Ovary (tissue), 9 donors: ENCODE measurements around the gene MAD1L1. TPM values are rescaled to one million over a fixed set of nuclear protein-coding genes. Genes with fewer than 3 reads are reported as not detected.

Experiments
- DNase-seq, 5 donors: peaks; one replicate each; pipeline ENCODE4 v3.0.0-alpha.2; 2019 to 2020
- H3K27ac ChIP-seq, 2 donors: fragments of 200-600 bp; one replicate each; pipeline versions ENCODE4 v1.5.1 to v1.8.0; 2019 to 2022
- H3K27me3 ChIP-seq: fragments of 200-600 bp; one replicate; pipeline ENCODE4 v1.8.0; 2022
- H3K36me3 ChIP-seq: fragments of 200-600 bp; sonication (generic); one replicate; pipeline ENCODE4 v1.5.1; 2019
- H3K4me1 ChIP-seq: one replicate; pipeline ENCODE4 v1.8.1; 2013; ENCODE audit warnings: mild to moderate bottlenecking, moderate library complexity; ENCODE audit not compliant: insufficient read depth
- H3K4me3 ChIP-seq: fragments of 200-600 bp; sonication (generic); one replicate; pipeline ENCODE4 v1.5.1; 2017
- H3K9me3 ChIP-seq, 2 donors: fragments of 200-600 bp in 1 of 2; sonication (generic) in 1 of 2; one replicate each; pipeline versions ENCODE4 v1.5.1 to v1.8.1; 2013 to 2019; ENCODE audit warnings: mild to moderate bottlenecking in 1 of 2, moderate library complexity in 1 of 2
- EP300 ChIP-seq: sonication (generic); formaldehyde crosslinking; IDR thresholded peaks from one replicate; pipeline ENCODE4 v1.6.1; 2017; ENCODE audit warnings: antibody characterized with exemption
- POLR2A ChIP-seq: fragments of 450-650 bp; IDR thresholded peaks from one replicate; pipeline ENCODE4 v1.6.1; 2017; ENCODE audit warnings: antibody characterized with exemption, mild to moderate bottlenecking, moderate library complexity
- WGBS, 3 donors: extraction: QIAGEN DNeasy Blood & Tissue Kit in 1 of 3; methylation state at CpG; one replicate each; pipeline versions ENCODE4 v1.1.5 to v1.1.7; 2013 to 2017; 5-methylcytosine and 5-hydroxymethylcytosine counted together
- intact Hi-C, 4 donors: fragments of 100-400 bp; cut with DNase I; formaldehyde crosslinking; loops; one replicate each; pipeline versions ENCODE4 v1.11.0 to v1.15.1; 2022 to 2023
- polyA plus RNA-seq, 2 donors: library from polyadenylated mRNA; stranded (reverse); fragments of 200-250 nt in 1 of 2; fragments of 350-450 nt in 1 of 2; fragmentation: Illumina TruSeq in 1 of 2; extraction: RNeasy Lipid Tissue Mini Kit (QIAGEN cat#74804) in 1 of 2; gene quantifications; one replicate each; pipeline ENCODE4 v1.2.3, GENCODE V29; 2013 to 2014
- total RNA-seq, 7 donors: library from RNA; depleted of rRNA in 2 of 7; stranded (reverse); fragments of >200 nt in 2 of 7; fragmentation: NEBNext Ultra II Directional in 3 of 7; extraction: Animal tissue kit (Norgen Biotek cat#: 25700) in 3 of 7; gene quantifications; one replicate each; pipeline versions ENCODE4 v1.1.0 to v1.2.4, GENCODE V29; 2016 to 2023
- TF ChIP-seq, protein P1 (sequence below), 3 donors: fragments of 450-650 bp in 2 of 3; fragments of 200-600 bp in 1 of 3; IDR thresholded peaks; one replicate each; pipeline versions ENCODE4 v1.5.1 to v1.8.0; 2016 to 2022; ENCODE audit warnings: antibody characterized with exemption in 3 of 3, mild to moderate bottlenecking in 1 of 3
- donor health status: DM: no; HTN: no; CAD: no; lungs with moderate emphysema.
- donor health status: DM: no; HTN: no; CAD: no.
- donor health status: Bipolar disorder and iron deficiency.
- donor health status: DM: yes; HTN: yes; CAD: no.
- donor health status: DM: no; HTN: no; CAD: no.
- donor health status: DM: yes; HTN: yes; CAD: no.

MAD1L1 gene
- total and polyA plus RNA-seq, 9 donors = 5.9 to 36.6 (median 22.8) TPM

DNA sequence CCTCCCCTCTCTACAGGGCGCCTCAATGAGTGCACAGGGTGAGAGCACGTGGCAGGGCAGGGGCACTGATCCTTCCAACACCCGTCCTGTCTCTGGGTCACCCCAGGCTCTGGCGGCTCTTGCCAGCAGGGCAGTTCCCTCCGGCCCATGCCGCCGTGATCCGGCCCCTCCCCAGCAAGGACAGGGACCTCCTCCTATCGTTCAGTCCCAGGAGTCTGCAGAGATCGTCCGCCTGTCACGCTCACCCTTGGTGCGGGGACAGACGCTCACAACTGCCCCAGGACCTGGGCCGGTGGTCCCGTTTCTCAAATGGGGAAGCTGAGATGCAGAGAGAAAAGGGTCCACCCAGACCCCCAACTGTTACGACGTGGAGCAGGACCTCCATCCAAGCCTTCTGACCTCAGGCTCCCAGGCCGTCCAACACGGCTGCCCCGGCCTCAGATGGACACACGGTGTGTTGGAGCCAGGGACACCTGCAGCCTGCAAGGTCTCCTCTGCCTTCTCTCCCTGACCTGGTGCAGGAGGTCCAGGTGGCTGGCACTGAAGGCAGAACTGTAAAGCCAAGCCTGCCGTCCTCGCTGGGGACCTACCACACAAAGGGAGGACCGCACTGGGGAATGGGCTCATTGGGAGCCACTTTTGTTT lies 313.7 kb downstream of the MAD1L1 start:
- no peak for TF ChIP-seq POLR2A
- TF ChIP-seq, protein P1, sequence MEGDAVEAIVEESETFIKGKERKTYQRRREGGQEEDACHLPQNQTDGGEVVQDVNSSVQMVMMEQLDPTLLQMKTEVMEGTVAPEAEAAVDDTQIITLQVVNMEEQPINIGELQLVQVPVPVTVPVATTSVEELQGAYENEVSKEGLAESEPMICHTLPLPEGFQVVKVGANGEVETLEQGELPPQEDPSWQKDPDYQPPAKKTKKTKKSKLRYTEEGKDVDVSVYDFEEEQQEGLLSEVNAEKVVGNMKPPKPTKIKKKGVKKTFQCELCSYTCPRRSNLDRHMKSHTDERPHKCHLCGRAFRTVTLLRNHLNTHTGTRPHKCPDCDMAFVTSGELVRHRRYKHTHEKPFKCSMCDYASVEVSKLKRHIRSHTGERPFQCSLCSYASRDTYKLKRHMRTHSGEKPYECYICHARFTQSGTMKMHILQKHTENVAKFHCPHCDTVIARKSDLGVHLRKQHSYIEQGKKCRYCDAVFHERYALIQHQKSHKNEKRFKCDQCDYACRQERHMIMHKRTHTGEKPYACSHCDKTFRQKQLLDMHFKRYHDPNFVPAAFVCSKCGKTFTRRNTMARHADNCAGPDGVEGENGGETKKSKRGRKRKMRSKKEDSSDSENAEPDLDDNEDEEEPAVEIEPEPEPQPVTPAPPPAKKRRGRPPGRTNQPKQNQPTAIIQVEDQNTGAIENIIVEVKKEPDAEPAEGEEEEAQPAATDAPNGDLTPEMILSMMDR (IDR thresholded peaks at IDR 0.05) = no peak
- no peak for TF ChIP-seq EP300
- WGBS, 3 donors = 92 to 95% (median 93%) methylated on average over 21 to 25 of the region's 25 CpGs
- no peaks in the 10 kb centered on the region for H3K9me3 ChIP-seq
- no peak for DNase-seq
- H3K27ac ChIP-seq = no peak overlapping the region
- no peak overlapping the region for H3K4me3 ChIP-seq
- no peaks in the 10 kb centered on the region for H3K36me3 ChIP-seq
- intact Hi-C loops = no loop called here
- H3K4me1 ChIP-seq = peaks cover under 1% of the 10 kb centered on the region
- no peaks in the 10 kb centered on the region for H3K27me3 ChIP-seq

DNA sequence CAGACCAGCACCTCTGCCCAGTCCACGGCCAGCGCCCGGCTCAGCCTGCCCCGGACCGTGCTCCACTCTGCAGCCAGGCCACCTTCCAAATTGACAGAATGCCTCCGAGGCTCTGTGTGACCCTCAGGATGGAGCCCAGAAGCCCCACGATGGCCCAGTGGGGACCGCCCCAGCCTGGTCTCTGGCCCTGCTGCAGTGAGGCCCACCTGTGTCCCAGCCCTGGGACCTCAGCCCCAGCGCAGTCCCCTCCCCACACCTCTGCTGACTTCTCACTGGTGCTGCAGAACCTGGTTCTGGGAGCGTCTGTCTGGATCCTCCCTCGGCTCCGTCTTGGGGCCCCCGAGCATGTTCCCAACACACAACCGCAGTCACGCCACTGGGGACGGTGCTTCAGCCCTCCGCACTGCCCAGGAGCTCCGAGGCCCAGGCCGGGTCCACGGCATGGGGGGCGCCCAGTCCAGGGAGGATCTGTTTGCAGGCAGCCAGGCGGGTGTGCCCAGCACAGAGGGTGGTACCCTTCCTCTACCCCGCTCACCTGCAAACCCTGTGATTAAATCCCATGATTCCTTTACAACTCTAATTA lies 314.6 kb downstream of the MAD1L1 start:
- Histone ChIP-seq H3K4me1 (peaks cover 5% of the 10 kb centered on the region), H3K4me3 (no peak overlapping the region), H3K27ac (no peak overlapping the region), H3K36me3 (no peaks in the 10 kb centered on the region), H3K9me3 (no peaks in the 10 kb centered on the region), H3K27me3 (no peaks in the 10 kb centered on the region)
- intact Hi-C loops = no loop called here
- no peak for DNase-seq
- TF ChIP-seq EP300 (no peak), POLR2A (no peak)
- TF ChIP-seq, protein P1 (IDR thresholded peaks at IDR 0.05) = no peak
- 95 to 97% (median 96%) methylated on average over 23 of the region's 23 CpGs for WGBS, 3 donors

DNA sequence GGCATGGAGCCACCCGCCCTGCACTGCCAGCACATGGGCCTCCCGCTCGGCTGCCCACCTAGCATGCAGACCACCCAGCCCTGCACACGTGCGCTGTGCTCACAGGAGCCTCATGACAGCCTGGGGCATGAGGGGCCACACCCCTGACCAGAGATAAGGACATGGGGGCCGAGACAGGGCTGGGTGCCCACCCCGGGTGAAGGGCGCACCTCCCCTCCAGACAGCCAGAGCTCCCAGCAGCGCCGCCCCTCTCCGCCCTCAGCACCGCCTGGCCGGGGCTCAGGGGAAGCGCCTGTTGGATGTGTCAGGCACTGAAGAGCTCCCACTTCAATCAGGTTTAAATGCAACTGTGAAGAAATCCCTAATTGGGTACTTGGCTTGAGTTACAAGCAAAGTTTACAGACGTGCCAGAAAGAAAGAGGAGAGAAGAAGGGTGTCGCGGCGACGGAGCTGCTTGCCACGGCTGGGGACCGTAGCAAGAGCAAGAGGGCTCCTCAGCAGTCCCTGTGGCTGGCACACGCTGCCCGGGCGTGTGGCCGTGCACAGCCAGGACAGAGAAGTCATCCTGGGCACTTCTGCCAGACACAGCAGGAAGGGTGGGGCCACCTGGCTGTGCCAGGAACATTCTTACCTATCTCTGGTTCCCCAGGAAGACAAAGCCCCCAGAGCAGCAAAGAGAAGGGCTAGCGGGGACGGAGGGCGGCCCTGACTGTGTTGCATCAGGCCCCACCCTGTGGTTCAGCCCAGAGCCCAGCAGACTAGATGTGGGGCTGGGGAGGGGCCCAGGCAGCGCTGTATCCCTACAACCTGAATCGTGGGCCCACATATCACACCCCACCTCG lies 315.3 kb downstream of the MAD1L1 start:
- no peak for TF ChIP-seq EP300
- TF ChIP-seq, protein P1 (IDR thresholded peaks at IDR 0.05) = no peak
- no peak for TF ChIP-seq POLR2A
- Histone ChIP-seq H3K9me3 (no peaks in the 10 kb centered on the region), H3K27ac (no peak overlapping the region), H3K4me3 (no peak overlapping the region), H3K27me3 (no peaks in the 10 kb centered on the region), H3K36me3 (no peaks in the 10 kb centered on the region), H3K4me1 (peaks cover 9% of the 10 kb centered on the region)
- WGBS, 3 donors = 75 to 91% (median 87%) methylated on average over 29 to 31 of the region's 31 CpGs
- no peak for DNase-seq
- intact Hi-C loops = no loop called here

DNA sequence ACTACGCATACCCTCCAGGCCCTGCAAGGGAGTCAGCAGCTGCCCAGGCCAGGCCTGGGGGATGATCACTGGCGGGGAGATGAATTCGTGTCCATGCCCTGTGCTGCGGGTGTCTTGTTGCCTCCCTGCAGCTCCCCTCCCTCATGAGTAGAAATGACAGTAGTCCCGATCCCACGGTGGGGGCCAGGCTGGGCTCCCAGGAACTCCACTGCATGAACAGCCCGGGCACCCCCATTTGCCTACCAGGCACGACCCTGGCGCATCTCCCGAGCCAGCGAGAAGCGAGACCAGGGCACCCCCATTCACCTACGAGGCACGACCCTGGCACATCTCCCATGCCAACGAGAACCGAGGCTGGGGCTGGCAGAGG lies 316.2 kb downstream of the MAD1L1 start:
- no peak for DNase-seq
- H3K27me3 ChIP-seq = no peaks in the 10 kb centered on the region
- TF ChIP-seq, protein P1 (IDR thresholded peaks at IDR 0.05) = no peak
- no peak for TF ChIP-seq EP300
- no peak for TF ChIP-seq POLR2A
- intact Hi-C loops = no loop called here
- 93 to 97% (median 96%) methylated on average over 16 of the region's 16 CpGs for WGBS, 3 donors
- no peaks in the 10 kb centered on the region for H3K9me3 ChIP-seq
- peaks cover 9% of the 10 kb centered on the region for H3K4me1 ChIP-seq
- no peak overlapping the region for H3K27ac ChIP-seq
- H3K4me3 ChIP-seq = no peak overlapping the region
- H3K36me3 ChIP-seq = no peaks in the 10 kb centered on the region
